C4-2B (cell line): ENCODE measurements around the gene SLCO4A1.

Experiments
- H3K27ac ChIP-seq: fragments of 450-650 bp; 2 replicates; pipeline ENCODE4 v1.5.1; 2017
- CTCF ChIP-seq: fragments of 450-650 bp; conservative IDR thresholded peaks from 2 replicates; pipeline ENCODE4 v1.5.1; 2017; ENCODE audit warnings: mild to moderate bottlenecking
- ZFX ChIP-seq: fragments of 450-650 bp; IDR thresholded peaks from 2 replicates; pipeline ENCODE4 v1.6.1; 2017

SLCO4A1 gene

GRCh38 chr20:62607366-62608217 is 34.7 kb upstream of the SLCO4A1 start:
- no peak overlapping the region; the same call in 1 of the 2 replicates for H3K27ac ChIP-seq
- TF ChIP-seq ZFX (no peak), CTCF (no peak)

GRCh38 chr20:62608218-62608565 is 34.1 kb upstream of the SLCO4A1 start:
- H3K27ac ChIP-seq: no peak overlapping the region
- TF ChIP-seq CTCF (no peak), ZFX (no peak)

- H3K27ac ChIP-seq: no peak overlapping the region
- TF ChIP-seq ZFX: no peak
- TF ChIP-seq CTCF: no peak
Observed at GRCh38 chr20:62609279-62609720, 33.0 kb upstream of the SLCO4A1 start.

GRCh38 chr20:62609811-62610757 is 32.2 kb upstream of the SLCO4A1 start:
- no peak for TF ChIP-seq CTCF
- TF ChIP-seq ZFX: no peak
- H3K27ac ChIP-seq: no peak overlapping the region

- no peak for TF ChIP-seq CTCF
- TF ChIP-seq ZFX: no peak
Observed at GRCh38 chr20:62611012-62611411, 31.3 kb upstream of the SLCO4A1 start.

GRCh38 chr20:62611819-62612218 is 30.5 kb upstream of the SLCO4A1 start:
- no peak overlapping the region for H3K27ac ChIP-seq
- TF ChIP-seq CTCF (no peak), ZFX (no peak)

More at GRCh38 chr20:62611012-62611411, 31.3 kb upstream of the SLCO4A1 start:
- no peak overlapping the region for H3K27ac ChIP-seq
